K562 (cell line): ENCODE results near the gene SLC22A12. TPM values are rescaled to one million over a fixed set of nuclear protein-coding genes. Genes with fewer than 3 reads are reported as not detected.

Experiments
- BRD4 ChIP-seq: fragments of 200-600 bp; sonication (generic); IDR thresholded peaks from 2 replicates; pipeline ENCODE4 v1.6.1; 2017; ENCODE audit warnings: inconsistent platforms
- CBFA2T2 ChIP-seq: fragments of 450-650 bp; conservative IDR thresholded peaks from 2 replicates; pipeline ENCODE4 v1.6.1; 2017; ENCODE audit warnings: mild to moderate bottlenecking
- CEBPG ChIP-seq, 3 experiments: fragments of 200-800 bp in 1 of 3; sonication (Bioruptor generic) in 1 of 3; sonication (generic) in 1 of 3; formaldehyde crosslinking in 1 of 3; IDR thresholded peaks in 2 of 3; conservative IDR thresholded peaks in 1 of 3; 2 replicates each; pipeline versions ENCODE4 v1.6.1 to v1.8.0; 2016 to 2022; ENCODE audit warnings: missing compliant biosample characterization in 2 of 3, missing genetic modification characterization in 2 of 3, mild to moderate bottlenecking in 1 of 3, missing genetic modification reagents in 1 of 3
- CXXC5 ChIP-seq: fragments of 250-450 bp; sonication (Bioruptor Pico); IDR thresholded peaks from 2 replicates; pipeline ENCODE4 v1.8.0; 2022; ENCODE audit warnings: inconsistent platforms, mild to moderate bottlenecking, moderate library complexity
- GATA2 ChIP-seq: sonication (generic); formaldehyde crosslinking; IDR thresholded peaks from 2 replicates; pipeline ENCODE4 v1.4.0; 2020; ENCODE audit warnings: mild to moderate bottlenecking, missing genetic modification reagents
- GTF3C2 ChIP-seq: IDR thresholded peaks from 3 replicates; pipeline ENCODE4 v1.6.1; 2011; ENCODE audit warnings: borderline replicate concordance, mild to moderate bottlenecking, moderate library complexity; ENCODE audit not compliant: insufficient read length; ENCODE audit errors: extremely low read depth
- HIVEP1 ChIP-seq: fragments of 250-450 bp; sonication (Bioruptor Pico); IDR thresholded peaks from 2 replicates; pipeline ENCODE4 v1.4.0; 2020; ENCODE audit warnings: mild to moderate bottlenecking
- JUN ChIP-seq, 2 experiments: sonication (generic) in 1 of 2; formaldehyde crosslinking in 1 of 2; IDR thresholded peaks; 2 replicates each; pipeline versions ENCODE4 v1.6.1 to v1.8.0; 2012 to 2022; ENCODE audit warnings: borderline replicate concordance in 2 of 2, mild to moderate bottlenecking in 2 of 2, improper control_type of control experiment in 1 of 2, low read depth in 1 of 2, low read length in 1 of 2, missing genetic modification reagents in 1 of 2
- JUNB ChIP-seq: fragments of 450-650 bp; formaldehyde crosslinking; conservative IDR thresholded peaks from 2 replicates; pipeline ENCODE4 v1.4.0; 2020; ENCODE audit warnings: mild to moderate bottlenecking
- MYBL2 ChIP-seq, 2 experiments: fragments of 450-650 bp in 1 of 2; sonication (generic) in 1 of 2; formaldehyde crosslinking in 1 of 2; IDR thresholded peaks; 2 replicates each; pipeline versions ENCODE4 v1.6.1 to v1.8.1; 2017 to 2022; ENCODE audit warnings: borderline replicate concordance in 1 of 2, inconsistent platforms in 1 of 2, low read depth in 1 of 2, mild to moderate bottlenecking in 1 of 2, missing genetic modification reagents in 1 of 2, moderate library complexity in 1 of 2
- NFIX ChIP-seq: fragments of 250-450 bp; sonication (Bioruptor Pico); IDR thresholded peaks from 2 replicates; pipeline ENCODE4 v1.4.0; 2020; ENCODE audit warnings: low read depth, mild to moderate bottlenecking, moderate library complexity
- PREB ChIP-seq: sonication (generic); formaldehyde crosslinking; IDR thresholded peaks from 2 replicates; pipeline ENCODE4 v1.8.1; 2023; ENCODE audit warnings: mild to moderate bottlenecking, missing genetic modification reagents
- RAD51 ChIP-seq: fragments of 450-650 bp; IDR thresholded peaks from 2 replicates; pipeline ENCODE4 v1.7.1; 2016; ENCODE audit warnings: low read depth, mild to moderate bottlenecking, borderline replicate concordance
- RBM25 ChIP-seq: fragments of 200-400 bp; formaldehyde crosslinking; IDR thresholded peaks from 2 replicates; pipeline ENCODE4 v1.6.1; 2018; ENCODE audit warnings: low read length, low read depth, moderate library complexity; ENCODE audit not compliant: severe bottlenecking
- SMARCB1 ChIP-seq: IDR thresholded peaks from 2 replicates; pipeline ENCODE4 v1.6.1; 2011; ENCODE audit warnings: improper control_type of control experiment, low read depth; ENCODE audit not compliant: insufficient read length
- SNRNP70 ChIP-seq: fragments of 200-400 bp; formaldehyde crosslinking; optimal IDR thresholded peaks from 2 replicates; pipeline ENCODE3; 2017; ENCODE audit warnings: low read depth, low read length
- SREBF1 ChIP-seq: fragments of 150-350 bp; IDR thresholded peaks from 2 replicates; pipeline ENCODE4 v1.6.1; 2014; ENCODE audit warnings: antibody characterized with exemption, low read depth, low read length, borderline replicate concordance
- SRF ChIP-seq, 2 experiments: fragments of 250-450, 450-650 bp in 1 of 2; sonication (Bioruptor Pico) in 1 of 2; sonication (generic) in 1 of 2; formaldehyde crosslinking; IDR thresholded peaks; 2 replicates each; pipeline versions ENCODE4 v1.5.0 to v1.5.1; 2020 to 2022; ENCODE audit warnings: mild to moderate bottlenecking in 1 of 2, missing genetic modification reagents in 1 of 2
- SUPT5H ChIP-seq: fragments of 450-650 bp; IDR thresholded peaks from 2 replicates; pipeline ENCODE4 v1.6.1; 2016
- XRCC4 ChIP-seq: IDR thresholded peaks from one replicate; pipeline ENCODE4 v1.6.1; 2011; ENCODE audit not compliant: insufficient read depth, insufficient read length; ENCODE audit errors: extremely low read depth
- ZBTB7A ChIP-seq: IDR thresholded peaks from 2 replicates; pipeline ENCODE4 v1.6.1; 2011; ENCODE audit warnings: low read depth, mild to moderate bottlenecking, low read length, moderate library complexity, borderline replicate concordance; ENCODE audit not compliant: control insufficient read depth
- ZC3H4 ChIP-seq: sonication (generic); formaldehyde crosslinking; IDR thresholded peaks from 2 replicates; pipeline ENCODE4 v1.9.0; 2021; ENCODE audit warnings: missing genetic modification reagents, borderline replicate concordance
- ZNF143 ChIP-seq: sonication (generic); formaldehyde crosslinking; IDR thresholded peaks from 2 replicates; pipeline ENCODE4 v1.9.0; 2022; ENCODE audit warnings: mild to moderate bottlenecking, missing genetic modification reagents
- polyA plus RNA-seq, 8 experiments: library from polyadenylated mRNA; depleted of rRNA in 4 of 8; stranded (reverse) in 5 of 8; unstranded in 3 of 8; fragments of >200 nt; fragmentation: Nextera tagmentation in 2 of 8; fragmentation: Illumina TruSeq in 1 of 8; extraction: Ambion mirVana in 2 of 8; extraction: Trizol in 1 of 8; gene quantifications; 2 replicates each; pipeline versions ENCODE4 v1.2.1 to v1.2.3, GENCODE V29; 2011 to 2014; ENCODE audit warnings: inconsistent platforms in 1 of 8, missing spikeins in 1 of 8
- total RNA-seq, 7 experiments: library from RNA; depleted of rRNA in 6 of 7; stranded (reverse); fragments of >200 nt in 6 of 7; fragmentation: Illumina TruSeq in 2 of 7; extraction: Trizol in 2 of 7; gene quantifications; 2 replicates each; pipeline versions ENCODE4 v1.2.1 to v1.2.3, GENCODE V29; 2011 to 2021; ENCODE audit warnings: low replicate concordance in 1 of 7

SLC22A12 gene
- total and polyA plus RNA-seq, 9 of the 15 experiments (the other 6 are each of a cell fraction or from before 2014, with no cell fraction given) = not detected

GRCh38 chr11:64566042-64566914 is 24.7 kb upstream of the SLC22A12 start (continued):
- peak; percentile 94 for TF ChIP-seq CEBPG (CRISPR knock-in tag; IDR thresholded peaks at IDR 0.05)
- TF ChIP-seq CEBPG (tag; conservative IDR thresholded peaks at IDR 0.05 in 1 of 2, IDR thresholded peaks at IDR 0.05 in 1 of 2) = peak; percentile 98 to 99
- no peak for TF ChIP-seq ZNF143 (CRISPR knock-in tag)
- TF ChIP-seq SRF (CRISPR knock-in tag; IDR thresholded peaks at IDR 0.05) = no peak
- no peak for TF ChIP-seq ZBTB7A
- TF ChIP-seq XRCC4 = no peak
- TF ChIP-seq CXXC5 = peak; percentile 18; the same call in 1 of the 2 replicates
- no peak for TF ChIP-seq CBFA2T2
- no peak for TF ChIP-seq NFIX
- TF ChIP-seq SUPT5H = no peak
- peak; percentile 66; the same call in 1 of the 2 replicates for TF ChIP-seq JUN (IDR thresholded peaks at IDR 0.05; ENCODE audit: borderline replicate concordance, low read depth, low read length)
- TF ChIP-seq JUN (CRISPR knock-in tag; IDR thresholded peaks at IDR 0.05; ENCODE audit: borderline replicate concordance) = no peak
- TF ChIP-seq JUNB (CRISPR knock-in tag) = no peak
- no peak for TF ChIP-seq SNRNP70
- TF ChIP-seq RAD51 = peak; percentile 78
- no peak for TF ChIP-seq GTF3C2
- TF ChIP-seq SMARCB1 = no peak
- TF ChIP-seq SREBF1 = peak; percentile 83
- TF ChIP-seq GATA2 = no peak
- TF ChIP-seq MYBL2 (IDR thresholded peaks at IDR 0.05; ENCODE audit: low read depth) = no peak
- no peak for TF ChIP-seq MYBL2 (CRISPR knock-in tag; IDR thresholded peaks at IDR 0.05; ENCODE audit: borderline replicate concordance)
- TF ChIP-seq RBM25 = no peak
- TF ChIP-seq PREB (CRISPR knock-in tag) = no peak
- TF ChIP-seq ZC3H4 (CRISPR knock-in tag) = no peak
- TF ChIP-seq BRD4 = no peak
- no peak for TF ChIP-seq HIVEP1 (CRISPR knock-in tag)
